Stimulated activated CD4-positive, alpha-beta T cell treated with anti-CD3 and anti-CD28 coated beads, Interleukin-4, amount 100 ng/mL, for 1 hour (primary cell): ENCODE results near the gene TTC21B.
"Not testable (repeated sequence)": the region's sequence is repeated elsewhere in the genome, so short reads cannot be mapped to it uniquely, and the experiment has no call there.

Experiments
- DNase-seq: peaks from one replicate; pipeline ENCODE4 v3.0.0-alpha.2; 2020

TTC21B gene

GRCh38 chr2:165877565-165878550 lies 75.7 kb downstream of the TTC21B start:
- DNase-seq: no peak

- no peak for DNase-seq
Measured at GRCh38 chr2:165876712-165877111, 76.9 kb downstream of the TTC21B start.

- no peak for DNase-seq
Measured at GRCh38 chr2:165876269-165876668, 77.3 kb downstream of the TTC21B start.

GRCh38 chr2:165874445-165875039 lies 79.0 kb downstream of the TTC21B start:
- no peak for DNase-seq

- DNase-seq: no peak
Measured at GRCh38 chr2:165872101-165872791, 81.3 kb downstream of the TTC21B start.

GRCh38 chr2:165871025-165871424 lies 82.6 kb downstream of the TTC21B start:
- no peak for DNase-seq

GRCh38 chr2:165870346-165870745 lies 83.2 kb downstream of the TTC21B start:
- no peak for DNase-seq

- no peak for DNase-seq
Measured at GRCh38 chr2:165868211-165868610, 85.4 kb downstream of the TTC21B start.

GRCh38 chr2:165864296-165864695 lies 89.3 kb downstream of the TTC21B start:
- DNase-seq: no peak

GRCh38 chr2:165863810-165864261 lies 89.7 kb downstream of the TTC21B start:
- DNase-seq: no peak

- DNase-seq: not testable (repeated sequence)
Measured at GRCh38 chr2:165861083-165861482, 92.5 kb downstream of the TTC21B start.

GRCh38 chr2:165859723-165860122 lies 93.9 kb downstream of the TTC21B start:
- not testable (repeated sequence) for DNase-seq

- DNase-seq: no peak
Measured at GRCh38 chr2:165857876-165858275, 95.7 kb downstream of the TTC21B start.

- DNase-seq: no peak
Measured at GRCh38 chr2:165852394-165852793, 101.2 kb downstream of the TTC21B start.

- DNase-seq: no peak
Measured at GRCh38 chr2:165847001-165847400, 106.6 kb downstream of the TTC21B start.

GRCh38 chr2:165846056-165846455 lies 107.5 kb downstream of the TTC21B start:
- DNase-seq: no peak

- no peak for DNase-seq
Measured at GRCh38 chr2:165844216-165844615, 109.4 kb downstream of the TTC21B start.

GRCh38 chr2:165843351-165843750 lies 110.2 kb downstream of the TTC21B start:
- DNase-seq: no peak

GRCh38 chr2:165840333-165840958 lies 113.1 kb downstream of the TTC21B start:
- DNase-seq: no peak

- DNase-seq: no peak
Measured at GRCh38 chr2:165839610-165840009, 114.0 kb downstream of the TTC21B start.

GRCh38 chr2:165837122-165837521 lies 116.5 kb downstream of the TTC21B start:
- no peak for DNase-seq

- no peak for DNase-seq
Measured at GRCh38 chr2:165835363-165835762, 118.2 kb downstream of the TTC21B start.

- no peak for DNase-seq
Measured at GRCh38 chr2:165833156-165833555, 120.4 kb downstream of the TTC21B start.
